NB4 (cell line): ENCODE measurements around the gene USP51.

Experiments used
- CTCF ChIP-seq: IDR thresholded peaks from one replicate; pipeline ENCODE4 v1.5.1; 2012; ENCODE audit warnings: low read depth, low read length
- POLR2A ChIP-seq: IDR thresholded peaks from 2 replicates; pipeline ENCODE4 v1.6.1; 2011; ENCODE audit warnings: mild to moderate bottlenecking; ENCODE audit not compliant: insufficient read length; ENCODE audit errors: extremely low read depth

- TF ChIP-seq CTCF (no peak), POLR2A (no peak)
Observed at GRCh38 chrX:55486736-55487135, 2.9 kb downstream of the USP51 start.
